ENCODE data around the gene RGS6.

The RGS6 gene

GRCh38 chr14:72562300-72562699, 630.1 kb downstream of the RGS6 start:
- no peak for FAIRE-seq

GRCh38 chr14:72563676-72564075, 631.4 kb downstream of the RGS6 start:
- FAIRE-seq: no peak

GRCh38 chr14:72565149-72565559, 632.9 kb downstream of the RGS6 start:
- no peak for FAIRE-seq

GRCh38 chr14:72565917-72566316, 633.7 kb downstream of the RGS6 start:
- no peak for FAIRE-seq

DNA sequence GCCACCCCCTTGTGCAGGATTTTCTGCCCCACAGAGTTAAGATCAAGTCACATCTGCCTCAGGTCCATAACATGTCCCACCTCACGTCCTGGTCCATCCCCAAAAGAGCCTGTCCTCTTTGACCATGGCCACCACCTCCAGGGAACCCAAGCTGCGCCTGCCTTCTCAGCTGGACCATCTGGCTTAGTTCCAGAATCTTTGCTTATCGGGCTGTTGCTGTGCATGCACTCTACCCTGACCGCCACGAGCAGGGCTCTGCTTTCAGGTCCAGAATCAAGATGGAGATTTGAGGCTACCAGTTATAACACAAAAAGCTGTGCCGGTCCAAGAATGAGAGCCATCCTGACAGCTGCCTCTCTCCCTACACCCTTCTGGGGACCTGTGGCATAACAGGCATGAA, 635.0 kb downstream of the RGS6 start:
- no peak for FAIRE-seq

GRCh38 chr14:72568296-72568992, 636.2 kb downstream of the RGS6 start:
- FAIRE-seq: no peak

- no peak for FAIRE-seq
These were observed 641.6 kb downstream of the RGS6 start for GRCh38 chr14:72573725-72574417.

DNA sequence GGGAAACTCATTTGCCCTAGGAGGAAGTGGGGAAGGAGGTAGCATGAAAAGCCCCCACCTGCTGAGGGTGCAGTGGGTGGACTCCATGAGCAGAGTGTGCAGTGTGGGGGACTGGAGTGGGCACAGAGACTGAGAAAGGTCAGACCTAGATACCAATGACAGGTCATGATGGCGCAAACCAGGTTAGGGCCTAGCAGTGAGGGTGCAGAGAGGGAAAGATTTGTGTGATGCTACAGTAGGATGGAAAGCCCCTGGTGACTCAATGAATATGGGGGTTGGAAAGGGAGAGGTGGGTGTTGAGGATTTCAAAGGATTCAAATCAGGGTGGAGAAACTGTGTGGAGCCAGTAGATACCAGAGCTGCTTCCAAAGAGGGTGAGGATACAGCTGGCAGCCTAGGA, 642.5 kb downstream of the RGS6 start:
- no peak for FAIRE-seq

DNA sequence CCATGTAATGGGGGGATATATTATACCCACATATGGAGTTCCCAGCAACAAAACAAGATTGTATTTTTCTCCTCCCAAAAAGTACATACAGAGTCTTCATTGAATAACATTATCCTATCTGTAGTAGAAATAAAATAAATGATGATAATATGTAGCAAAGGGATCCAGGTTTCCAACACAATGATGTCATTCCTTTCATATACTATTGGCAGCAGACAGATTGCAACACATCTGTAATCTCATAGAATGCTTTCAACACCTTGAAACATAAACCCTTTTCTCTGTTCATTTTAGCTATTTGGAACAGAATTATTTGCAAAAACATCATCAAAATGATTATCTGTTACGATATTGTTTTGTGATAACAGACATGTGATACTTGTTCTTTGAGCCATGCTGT, 644.0 kb downstream of the RGS6 start:
- no peak for FAIRE-seq

DNA sequence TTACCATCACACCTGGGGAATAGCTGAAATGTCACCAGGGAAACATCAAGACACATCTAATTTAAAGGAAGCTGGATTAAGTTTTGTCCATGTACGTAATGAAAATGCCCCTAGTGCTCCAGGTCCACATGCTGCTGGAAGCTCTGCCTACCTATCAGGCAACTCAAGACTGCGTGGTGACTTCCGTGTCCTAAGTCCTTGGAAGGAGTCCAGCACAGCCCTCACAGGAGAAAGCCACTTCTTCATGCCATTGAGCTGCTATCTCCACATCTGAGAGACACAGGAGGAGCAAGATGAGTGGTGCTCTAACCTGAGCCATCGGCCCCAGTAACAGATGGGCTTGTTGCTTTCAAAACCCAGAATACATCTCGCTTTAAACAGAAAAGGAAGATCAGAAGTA, 645.3 kb downstream of the RGS6 start:
- FAIRE-seq: no peak

DNA sequence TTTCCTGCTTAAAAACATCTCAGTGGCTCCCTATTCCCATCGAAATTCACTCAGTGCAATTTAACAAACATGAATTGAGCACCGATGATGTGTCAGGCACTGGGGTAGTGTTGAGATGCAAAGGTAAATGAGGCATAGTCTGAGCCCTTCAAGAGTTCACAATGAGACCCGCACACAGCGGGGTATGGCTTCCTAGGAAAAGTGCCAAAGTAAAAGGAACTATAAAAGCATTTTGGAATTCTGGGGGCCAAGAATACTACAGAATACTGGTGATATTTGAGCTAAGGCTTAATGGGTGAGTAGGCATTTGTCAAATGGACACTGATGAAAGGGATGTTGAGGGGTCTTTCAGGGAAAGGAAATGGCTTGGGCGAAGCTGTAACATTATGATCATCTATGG, 646.3 kb downstream of the RGS6 start:
- no peak for FAIRE-seq

GRCh38 chr14:72582582-72582981, 650.4 kb downstream of the RGS6 start:
- FAIRE-seq: no peak

- FAIRE-seq: no peak
These were observed 651.4 kb downstream of the RGS6 start for GRCh38 chr14:72583316-72584272.

- FAIRE-seq: no peak
These were observed 656.3 kb downstream of the RGS6 start for GRCh38 chr14:72588521-72588920.

DNA sequence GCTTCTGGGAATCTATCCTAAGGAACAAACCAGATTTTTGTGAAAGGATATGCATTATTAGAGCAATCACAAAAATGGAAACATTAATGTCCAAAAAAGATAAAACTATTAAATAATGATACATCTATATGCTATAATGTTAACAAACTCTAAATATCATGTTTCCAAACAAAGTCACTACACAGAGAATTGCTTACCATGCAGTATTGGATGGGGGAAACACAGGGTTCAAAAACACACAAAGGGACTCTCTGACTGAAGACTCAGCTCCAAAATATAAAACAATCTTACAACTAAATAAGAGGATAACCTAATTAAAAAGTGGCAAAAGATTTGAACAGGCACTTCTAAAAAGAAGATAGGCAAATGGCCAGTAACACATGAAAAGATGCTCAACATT, 657.4 kb downstream of the RGS6 start:
- no peak for FAIRE-seq

DNA sequence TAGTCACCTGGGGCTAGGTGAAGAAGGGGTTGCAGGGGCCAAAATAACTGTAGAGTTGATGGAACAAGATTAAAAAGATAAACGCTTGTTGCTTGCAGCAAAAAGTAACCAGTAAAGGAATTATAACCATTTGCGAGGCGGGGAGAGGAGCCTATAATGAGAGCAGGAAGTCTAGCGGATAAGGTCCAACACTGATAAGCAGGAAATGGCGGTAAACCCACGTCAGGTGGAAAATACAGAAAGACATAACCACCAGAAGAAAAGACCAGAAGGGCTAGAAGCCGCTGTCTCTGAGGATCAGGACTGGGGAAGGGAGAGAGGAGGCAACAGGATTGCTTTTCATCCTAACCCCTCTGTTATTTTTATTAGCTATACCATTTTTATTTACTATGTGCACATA, 658.3 kb downstream of the RGS6 start:
- no peak for FAIRE-seq

DNA sequence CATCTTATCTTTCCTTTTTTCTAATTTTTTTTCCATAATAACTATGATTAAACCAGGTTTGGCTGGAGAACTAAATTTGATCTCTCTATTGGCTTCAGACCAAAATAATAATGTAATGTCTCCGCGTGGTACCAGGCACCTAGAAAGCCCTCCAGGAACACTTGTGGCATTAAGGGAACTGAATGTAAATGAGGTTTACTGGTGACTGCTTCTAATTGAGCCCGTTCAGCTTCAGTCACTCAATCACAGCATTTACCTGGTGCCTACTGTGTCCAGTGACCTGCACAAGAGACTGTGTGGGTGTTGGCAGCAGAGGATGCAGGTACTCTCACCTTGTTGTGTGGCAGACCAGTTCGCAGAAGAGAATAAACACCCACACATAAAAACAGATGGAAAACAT, 659.2 kb downstream of the RGS6 start:
- no peak for FAIRE-seq

DNA sequence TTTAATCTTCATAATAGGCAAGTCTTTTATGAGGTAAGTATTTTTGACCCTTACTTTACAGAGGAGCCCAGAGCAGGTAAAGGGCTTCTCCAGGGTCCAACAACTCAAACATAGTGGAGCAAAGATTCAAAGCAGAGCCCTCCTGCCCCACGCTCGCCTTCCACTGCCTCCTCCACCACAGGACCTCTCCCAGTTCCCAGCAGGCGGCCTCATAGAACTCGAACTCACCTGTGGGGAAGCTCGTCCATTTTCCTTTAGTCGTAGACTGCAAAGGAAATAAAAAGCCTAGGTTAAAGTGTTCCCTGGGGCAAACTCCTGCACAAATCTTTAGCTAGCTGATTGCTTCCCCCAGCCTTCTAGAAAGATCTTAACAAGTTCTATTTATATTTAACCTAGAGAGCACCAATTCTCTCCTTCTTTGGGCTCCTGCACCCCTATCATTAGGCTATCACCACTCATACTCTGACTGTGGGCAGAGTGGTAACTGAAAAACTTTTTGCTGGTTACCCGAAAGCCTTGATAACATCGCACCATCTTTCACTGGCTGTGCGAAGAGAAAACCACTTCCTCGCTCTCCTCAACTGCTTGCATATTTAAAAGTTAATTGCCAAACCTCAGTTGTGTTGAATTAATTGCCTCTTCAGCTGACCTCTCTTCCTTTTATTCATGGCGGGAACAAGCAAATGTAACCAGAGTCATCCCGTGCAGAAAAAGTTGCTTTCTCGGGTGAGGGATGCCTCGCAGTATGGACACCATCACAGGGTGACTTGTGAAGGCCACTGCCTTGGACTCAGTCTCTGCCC, 662.1 kb downstream of the RGS6 start:
- FAIRE-seq: no peak

- FAIRE-seq: no peak
These were observed 663.1 kb downstream of the RGS6 start for GRCh38 chr14:72595152-72595862.

DNA sequence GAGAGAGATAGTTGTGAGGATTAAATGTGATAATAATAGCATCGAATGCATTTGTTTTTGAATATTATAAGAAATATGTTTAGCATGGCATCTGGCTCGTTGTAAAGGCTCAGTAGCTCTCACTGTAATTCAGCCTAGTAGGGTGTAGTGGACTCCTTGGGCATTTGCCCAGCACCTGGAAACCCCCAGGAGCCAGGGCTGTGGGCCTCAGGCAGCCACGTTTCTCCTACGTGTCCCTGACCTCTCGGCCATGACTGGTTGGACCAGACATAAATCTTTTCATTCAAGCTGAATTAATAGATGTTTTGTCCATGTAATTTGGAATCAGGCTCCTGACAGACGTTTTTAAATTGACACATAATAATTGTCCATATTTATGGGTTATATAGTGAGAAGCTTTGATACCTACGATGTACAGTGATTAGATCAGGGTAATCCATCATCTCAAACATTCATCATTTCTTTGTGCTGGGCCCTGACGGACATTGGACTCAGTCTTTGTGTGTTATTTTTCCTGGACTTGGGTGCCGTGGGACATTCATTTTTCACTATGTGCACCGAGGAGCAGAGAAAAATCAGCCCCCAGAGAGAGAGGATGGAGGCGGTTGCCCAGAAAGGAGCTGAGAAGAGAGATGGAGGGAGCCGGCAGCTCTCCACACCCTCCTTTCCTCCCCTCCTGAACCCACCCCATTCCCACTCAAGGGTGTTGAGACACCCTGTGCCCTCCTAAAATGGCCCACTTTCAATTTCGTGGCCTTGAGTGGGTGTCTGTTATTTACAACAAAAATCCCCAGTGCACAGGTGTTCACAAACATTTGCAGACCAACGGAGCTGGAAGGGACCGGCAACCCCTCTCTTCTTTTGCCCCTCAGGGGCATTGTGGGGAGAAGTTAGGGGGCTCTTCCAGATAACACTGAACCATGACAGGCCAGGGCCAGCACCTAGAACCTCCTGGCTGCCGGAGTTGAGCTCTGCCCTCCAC, 665.3 kb downstream of the RGS6 start:
- FAIRE-seq: no peak

DNA sequence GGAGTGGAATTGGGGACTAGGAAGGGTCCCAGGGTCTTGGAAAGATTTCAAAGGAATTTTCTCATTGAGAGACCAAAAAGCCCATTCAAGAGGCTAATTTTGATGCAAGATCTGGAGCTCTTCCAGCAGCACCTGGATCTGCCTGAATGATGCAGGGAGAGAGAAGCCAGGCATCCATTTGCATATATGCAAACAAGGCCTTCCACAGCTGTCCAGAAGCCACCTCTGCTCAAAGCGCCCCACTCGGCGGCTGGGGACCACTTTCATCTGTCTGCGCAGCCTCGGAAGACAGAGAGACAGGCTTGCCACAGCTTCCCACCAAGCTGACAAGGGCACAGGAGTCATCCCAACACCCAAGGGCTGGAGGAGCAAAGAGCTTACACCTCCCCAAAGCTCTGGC, 666.1 kb downstream of the RGS6 start:
- no peak for FAIRE-seq

All from TTC549 (cell line).